Measurements from ENCODE around the gene PRPF8. TPM values are rescaled to one million over a fixed set of nuclear protein-coding genes. Genes with fewer than 3 reads are reported as not detected.

Gene PRPF8
- total and polyA plus RNA-seq, 2 donors (not counting 1 experiment from before 2014, with no cell fraction given), result 177 to 423 TPM

DNA sequence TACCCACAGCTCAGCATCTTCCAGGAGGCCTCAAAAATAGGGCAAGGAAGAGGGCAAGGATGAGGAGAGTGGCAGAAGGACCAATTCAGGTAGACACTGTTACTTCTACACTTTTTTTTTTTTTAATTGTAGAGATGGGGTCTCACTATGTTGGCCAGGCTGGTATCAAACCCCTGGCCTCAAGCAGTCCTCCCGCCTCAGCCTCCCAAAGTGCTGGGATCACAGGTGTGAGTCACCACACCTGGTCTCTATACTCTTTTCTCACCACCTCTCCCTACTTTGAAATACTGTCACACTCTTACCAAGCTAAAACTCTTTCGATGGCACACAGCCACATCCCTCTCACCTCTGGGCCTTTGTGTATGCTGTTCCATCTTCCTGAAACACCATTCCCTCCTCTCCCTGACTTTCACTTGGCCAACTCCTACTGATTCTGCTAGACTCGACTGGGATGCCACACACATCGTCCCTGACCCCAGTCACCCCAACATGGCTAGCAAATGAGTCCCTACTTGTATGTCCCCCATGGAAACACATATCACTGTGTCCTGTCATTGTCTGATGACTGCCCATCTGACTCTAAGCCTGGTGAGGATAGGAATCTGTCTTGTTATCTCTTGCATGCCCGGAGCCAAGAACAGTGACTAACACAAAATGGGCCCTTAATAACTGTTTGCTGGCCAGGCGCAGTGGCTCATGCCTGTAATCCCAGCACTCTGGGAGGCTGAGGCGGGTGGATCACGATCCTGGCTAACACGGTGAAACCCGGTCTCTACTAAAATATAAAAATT is 48.8 kb downstream of the PRPF8 start:
- H3K27ac Mint-ChIP-seq, result peak overlapping the region; percentile 27
- Histone ChIP-seq H3K36me3 (replicated peaks in 1 of 2; ENCODE audit: control extremely low read depth in 1 of 2, control insufficient read depth in 1 of 2, extremely low read depth in 1 of 2, insufficient read depth in 2 of 2, low read length in 1 of 2) (no peaks in the 10 kb centered on the region), H3K27ac (ENCODE audit: low read length in 2 of 2) (no peak overlapping the region), H3K4me1 (ENCODE audit: control insufficient read depth in 2 of 2, insufficient read depth in 2 of 2, low read length in 2 of 2) (peaks cover 10% of the 10 kb centered on the region in 2 donors), H3K4me3 (ENCODE audit: control extremely low read depth in 1 of 5, extremely low read depth in 1 of 5, insufficient read depth in 1 of 5, low read depth in 2 of 5, low read length in 4 of 5) (no peak overlapping the region), H3K79me2 (ENCODE audit: control insufficient read depth, insufficient read depth, low read length) (no peaks in the 10 kb centered on the region), H4K20me1 (ENCODE audit: control insufficient read depth, insufficient read depth, low read length, poor library complexity, severe bottlenecking) (no peaks in the 10 kb centered on the region), H2AFZ (ENCODE audit: insufficient read depth, low read depth, low read length, poor library complexity, severe bottlenecking) (no peak overlapping the region), H3K9ac (ENCODE audit: low read length) (no peak overlapping the region), H3K4me2 (replicated peaks; ENCODE audit: low read depth, low read length, poor library complexity, severe bottlenecking) (no peak overlapping the region), H3K9me3 (ENCODE audit: control extremely low read depth in 1 of 3, control insufficient read depth in 2 of 3, insufficient read depth in 1 of 3, low read length in 2 of 3) (peaks cover 0 to 7% (median 0%) of the 10 kb centered on the region in 3 donors), H3K27me3 (replicated peaks in 1 of 4; ENCODE audit: control extremely low read depth in 1 of 4, control insufficient read depth in 3 of 4, insufficient read depth in 4 of 4, low read length in 3 of 4) (no peaks in the 10 kb centered on the region)
- 78% methylated on average over 6 of the region's 10 CpGs for WGBS (ENCODE audit: insufficient coverage)
- TF ChIP-seq EZH2 (IDR thresholded peaks at IDR 0.05; ENCODE audit: borderline replicate concordance, insufficient read depth, low read depth, low read length, poor library complexity, severe bottlenecking), result no peak
- TF ChIP-seq, protein P1, sequence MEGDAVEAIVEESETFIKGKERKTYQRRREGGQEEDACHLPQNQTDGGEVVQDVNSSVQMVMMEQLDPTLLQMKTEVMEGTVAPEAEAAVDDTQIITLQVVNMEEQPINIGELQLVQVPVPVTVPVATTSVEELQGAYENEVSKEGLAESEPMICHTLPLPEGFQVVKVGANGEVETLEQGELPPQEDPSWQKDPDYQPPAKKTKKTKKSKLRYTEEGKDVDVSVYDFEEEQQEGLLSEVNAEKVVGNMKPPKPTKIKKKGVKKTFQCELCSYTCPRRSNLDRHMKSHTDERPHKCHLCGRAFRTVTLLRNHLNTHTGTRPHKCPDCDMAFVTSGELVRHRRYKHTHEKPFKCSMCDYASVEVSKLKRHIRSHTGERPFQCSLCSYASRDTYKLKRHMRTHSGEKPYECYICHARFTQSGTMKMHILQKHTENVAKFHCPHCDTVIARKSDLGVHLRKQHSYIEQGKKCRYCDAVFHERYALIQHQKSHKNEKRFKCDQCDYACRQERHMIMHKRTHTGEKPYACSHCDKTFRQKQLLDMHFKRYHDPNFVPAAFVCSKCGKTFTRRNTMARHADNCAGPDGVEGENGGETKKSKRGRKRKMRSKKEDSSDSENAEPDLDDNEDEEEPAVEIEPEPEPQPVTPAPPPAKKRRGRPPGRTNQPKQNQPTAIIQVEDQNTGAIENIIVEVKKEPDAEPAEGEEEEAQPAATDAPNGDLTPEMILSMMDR (IDR thresholded peaks at IDR 0.05), result no peak
- CTCF ChIA-PET, result interaction anchor here (1.0 to 1.2 kb wide), 3 partner anchors 12 to 61 kb away, joined by 3 to 5 read pairs (median 5); partner anchors contain the start of gene RILP
- DNase-seq, result no peak
- no peaks in the 10 kb centered on the region for H3K9me3 Mint-ChIP-seq (ENCODE audit: insufficient read depth)
- H3K4me1 Mint-ChIP-seq, result peaks cover 11% of the 10 kb centered on the region
- H3K27me3 Mint-ChIP-seq, result no peaks in the 10 kb centered on the region
- intact Hi-C loops (cut with micrococcal nuclease), result no loop called here
- POLR2A ChIA-PET, result no interaction called here
- ATAC-seq (ENCODE audit: low read depth), result no peak
- no peak overlapping the region for H3K4me3 Mint-ChIP-seq

Measured in B cell (primary cell).